Colonic mucosa (tissue), 4 donors: ENCODE data around the gene ANO10. TPM values are rescaled to one million over a fixed set of nuclear protein-coding genes. Genes with fewer than 3 reads are reported as not detected.
"Not testable (repeated sequence)": the region's sequence is repeated elsewhere in the genome, so short reads cannot be mapped to it uniquely, and the experiment has no call there.

Experiments used
- DNase-seq: peaks from one replicate; pipeline ENCODE4 v3.0.0-alpha.2; 2020
- H3K27ac ChIP-seq: fragments of 200-600 bp; one replicate; pipeline ENCODE4 v1.8.0; 2021
- H3K27me3 ChIP-seq: fragments of 200-600 bp; one replicate; pipeline ENCODE4 v1.8.0; 2021
- H3K36me3 ChIP-seq: fragments of 200-600 bp; one replicate; pipeline ENCODE4 v1.8.0; 2021
- H3K4me1 ChIP-seq: fragments of 200-600 bp; one replicate; pipeline ENCODE4 v1.8.0; 2021; ENCODE audit warnings: mild to moderate bottlenecking
- H3K4me3 ChIP-seq: fragments of 200-600 bp; one replicate; pipeline ENCODE4 v1.8.0; 2021
- H3K9ac ChIP-seq, 2 donors: one replicate each; pipeline ENCODE4 v1.7.0; 2013; ENCODE audit warnings: control low read depth in 2 of 2, low read depth in 2 of 2, low read length in 2 of 2
- H3K9me3 ChIP-seq: fragments of 200-600 bp; one replicate; pipeline ENCODE4 v1.8.0; 2021
- intact Hi-C: fragments of 100-400 bp; cut with DNase I; formaldehyde crosslinking; loops from one replicate; pipeline ENCODE4 v1.14.1; 2022
- total RNA-seq, 2 donors: library from RNA; stranded (reverse); fragmentation: NEBNext Ultra II Directional in 1 of 2; extraction: Animal tissue kit (Norgen Biotek cat#: 25700) in 1 of 2; gene quantifications; one replicate each; pipeline ENCODE4 v1.2.1, GENCODE V29; 2021
- TF ChIP-seq, protein P1 (sequence below): fragments of 200-600 bp; IDR thresholded peaks from one replicate; pipeline ENCODE4 v1.8.0; 2022; ENCODE audit warnings: antibody characterized with exemption, mild to moderate bottlenecking
- donor health status: healthy.
- donor health status: DM: no; HTN: no; CAD: no.
- donor health status: DM: no; HTN: no; CAD: no.

Gene ANO10
- total RNA-seq, 2 donors from 2014 or later, result 53.9 to 69.0 TPM

GRCh38 chr3:43461345-43461744 lies 160.5 kb downstream of the ANO10 start:
- no peaks in the 10 kb centered on the region for H3K36me3 ChIP-seq
- TF ChIP-seq, protein P1, sequence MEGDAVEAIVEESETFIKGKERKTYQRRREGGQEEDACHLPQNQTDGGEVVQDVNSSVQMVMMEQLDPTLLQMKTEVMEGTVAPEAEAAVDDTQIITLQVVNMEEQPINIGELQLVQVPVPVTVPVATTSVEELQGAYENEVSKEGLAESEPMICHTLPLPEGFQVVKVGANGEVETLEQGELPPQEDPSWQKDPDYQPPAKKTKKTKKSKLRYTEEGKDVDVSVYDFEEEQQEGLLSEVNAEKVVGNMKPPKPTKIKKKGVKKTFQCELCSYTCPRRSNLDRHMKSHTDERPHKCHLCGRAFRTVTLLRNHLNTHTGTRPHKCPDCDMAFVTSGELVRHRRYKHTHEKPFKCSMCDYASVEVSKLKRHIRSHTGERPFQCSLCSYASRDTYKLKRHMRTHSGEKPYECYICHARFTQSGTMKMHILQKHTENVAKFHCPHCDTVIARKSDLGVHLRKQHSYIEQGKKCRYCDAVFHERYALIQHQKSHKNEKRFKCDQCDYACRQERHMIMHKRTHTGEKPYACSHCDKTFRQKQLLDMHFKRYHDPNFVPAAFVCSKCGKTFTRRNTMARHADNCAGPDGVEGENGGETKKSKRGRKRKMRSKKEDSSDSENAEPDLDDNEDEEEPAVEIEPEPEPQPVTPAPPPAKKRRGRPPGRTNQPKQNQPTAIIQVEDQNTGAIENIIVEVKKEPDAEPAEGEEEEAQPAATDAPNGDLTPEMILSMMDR, result no peak
- intact Hi-C loops, result no loop called here
- no peak overlapping the region for H3K9ac ChIP-seq
- no peaks in the 10 kb centered on the region for H3K9me3 ChIP-seq
- no peaks in the 10 kb centered on the region for H3K27me3 ChIP-seq
- DNase-seq, result no peak
- no peak overlapping the region for H3K27ac ChIP-seq
- no peaks in the 10 kb centered on the region for H3K4me1 ChIP-seq
- no peak overlapping the region for H3K4me3 ChIP-seq

GRCh38 chr3:43457038-43457437 lies 164.8 kb downstream of the ANO10 start:
- H3K4me3 ChIP-seq, H3K36me3 ChIP-seq, H3K27me3 ChIP-seq, H3K9me3 ChIP-seq, H3K27ac ChIP-seq, DNase-seq, H3K9ac ChIP-seq, H3K4me1 ChIP-seq, intact Hi-C loops: not testable (repeated sequence)

GRCh38 chr3:43455233-43455632 lies 166.6 kb downstream of the ANO10 start:
- TF ChIP-seq, protein P1, result no peak
- H3K36me3 ChIP-seq, result no peaks in the 10 kb centered on the region

GRCh38 chr3:43453981-43454380 lies 167.8 kb downstream of the ANO10 start:
- Histone ChIP-seq H3K36me3 (no peaks in the 10 kb centered on the region), H3K27ac (no peak overlapping the region), H3K4me1 (no peaks in the 10 kb centered on the region), H3K4me3 (no peak overlapping the region), H3K27me3 (no peaks in the 10 kb centered on the region), H3K9ac (no peak overlapping the region), H3K9me3 (no peaks in the 10 kb centered on the region)
- no peak for DNase-seq
- intact Hi-C loops, result no loop called here
- TF ChIP-seq, protein P1, result no peak

More at GRCh38 chr3:43455233-43455632, 166.6 kb downstream of the ANO10 start:
- no peak overlapping the region for H3K4me3 ChIP-seq
- DNase-seq, result no peak
- H3K27me3 ChIP-seq, result no peaks in the 10 kb centered on the region
- H3K9ac ChIP-seq, result no peak overlapping the region
- intact Hi-C loops, result no loop called here
- no peaks in the 10 kb centered on the region for H3K4me1 ChIP-seq
- no peak overlapping the region for H3K27ac ChIP-seq
- no peaks in the 10 kb centered on the region for H3K9me3 ChIP-seq

GRCh38 chr3:43451670-43452254 lies 170.0 kb downstream of the ANO10 start:
- H3K4me3 ChIP-seq, result no peak overlapping the region
- no peaks in the 10 kb centered on the region for H3K4me1 ChIP-seq
- intact Hi-C loops, result no loop called here
- no peaks in the 10 kb centered on the region for H3K27me3 ChIP-seq
- H3K9me3 ChIP-seq, result no peaks in the 10 kb centered on the region
- H3K9ac ChIP-seq, result no peak overlapping the region
- H3K36me3 ChIP-seq, result no peaks in the 10 kb centered on the region
- H3K27ac ChIP-seq, result no peak overlapping the region
- DNase-seq, result no peak
- TF ChIP-seq, protein P1, result no peak

DNA sequence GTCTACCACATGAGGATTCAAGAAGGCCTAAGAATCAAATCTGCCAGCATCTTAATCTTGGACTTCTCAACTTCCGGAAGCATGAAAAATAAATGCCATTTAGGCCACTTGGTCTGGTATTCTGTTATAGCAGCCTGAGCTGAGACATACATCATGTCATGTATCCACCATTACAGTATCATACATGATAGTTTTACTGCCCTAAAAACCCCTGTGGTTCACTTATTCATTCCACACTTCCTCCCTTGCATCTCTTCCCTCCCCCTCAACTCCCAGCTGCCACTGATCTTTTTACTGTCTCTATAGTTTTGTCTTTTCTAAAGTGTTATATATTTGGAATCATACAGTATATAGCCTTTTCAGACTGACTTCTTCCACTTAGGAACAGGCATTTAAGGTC lies 173.7 kb downstream of the ANO10 start:
- Histone ChIP-seq H3K9ac (no peak overlapping the region), H3K4me1 (no peaks in the 10 kb centered on the region), H3K9me3 (no peaks in the 10 kb centered on the region), H3K4me3 (no peak overlapping the region), H3K27me3 (no peaks in the 10 kb centered on the region), H3K27ac (no peak overlapping the region), H3K36me3 (no peaks in the 10 kb centered on the region)
- intact Hi-C loops, result no loop called here
- DNase-seq, result no peak
- TF ChIP-seq, protein P1, result no peak
